CD4-positive, alpha-beta T cell treated with Interleukin-4 for 4 hours (primary cell): ENCODE data around the gene LILRB1.
"Not testable (repeated sequence)": the region's sequence is repeated elsewhere in the genome, so short reads cannot be mapped to it uniquely, and the experiment has no call there.

Source experiments
- DNase-seq: peaks from one replicate; pipeline ENCODE4 v3.0.0-alpha.2; 2020

LILRB1 gene

DNA sequence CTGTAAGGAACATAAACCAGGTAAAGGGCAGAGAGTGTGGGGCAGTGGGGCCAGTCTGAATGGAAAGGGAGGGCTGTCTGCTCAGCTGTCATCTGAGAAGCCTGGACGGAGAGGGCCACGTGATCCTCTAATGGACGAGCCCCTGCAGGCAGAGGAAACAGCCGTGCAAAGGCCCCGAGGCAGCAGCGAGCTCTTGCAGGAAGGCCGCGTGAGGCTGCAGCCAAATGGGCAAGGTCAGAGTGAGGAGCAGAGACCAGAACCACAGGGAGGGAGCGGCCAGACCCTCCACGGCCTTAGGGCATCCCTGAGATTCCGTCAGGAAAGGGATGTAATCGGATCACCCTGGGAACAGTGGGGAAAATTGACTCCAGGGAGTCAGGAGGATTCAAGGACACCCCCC lies 36.9 kb downstream of the LILRB1 start:
- no peak for DNase-seq

DNA sequence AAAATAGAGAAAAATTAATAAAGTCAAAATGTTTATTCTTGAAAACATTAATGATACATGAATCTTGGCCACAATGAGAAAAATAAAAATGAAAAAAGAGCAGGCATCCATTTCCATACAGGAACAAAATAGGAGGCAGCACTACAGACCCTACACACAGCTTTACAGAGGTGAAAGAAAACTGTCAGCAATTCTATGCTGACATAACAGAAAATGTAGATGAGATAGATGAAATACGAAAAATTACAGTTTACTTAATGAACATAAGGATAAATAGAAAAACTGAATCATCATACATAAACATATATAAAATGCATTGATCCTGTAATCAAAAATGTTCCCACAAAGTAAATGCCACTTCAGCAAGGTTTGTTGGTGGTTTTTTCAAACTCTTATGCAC lies 38.1 kb downstream of the LILRB1 start:
- no peak for DNase-seq

DNA sequence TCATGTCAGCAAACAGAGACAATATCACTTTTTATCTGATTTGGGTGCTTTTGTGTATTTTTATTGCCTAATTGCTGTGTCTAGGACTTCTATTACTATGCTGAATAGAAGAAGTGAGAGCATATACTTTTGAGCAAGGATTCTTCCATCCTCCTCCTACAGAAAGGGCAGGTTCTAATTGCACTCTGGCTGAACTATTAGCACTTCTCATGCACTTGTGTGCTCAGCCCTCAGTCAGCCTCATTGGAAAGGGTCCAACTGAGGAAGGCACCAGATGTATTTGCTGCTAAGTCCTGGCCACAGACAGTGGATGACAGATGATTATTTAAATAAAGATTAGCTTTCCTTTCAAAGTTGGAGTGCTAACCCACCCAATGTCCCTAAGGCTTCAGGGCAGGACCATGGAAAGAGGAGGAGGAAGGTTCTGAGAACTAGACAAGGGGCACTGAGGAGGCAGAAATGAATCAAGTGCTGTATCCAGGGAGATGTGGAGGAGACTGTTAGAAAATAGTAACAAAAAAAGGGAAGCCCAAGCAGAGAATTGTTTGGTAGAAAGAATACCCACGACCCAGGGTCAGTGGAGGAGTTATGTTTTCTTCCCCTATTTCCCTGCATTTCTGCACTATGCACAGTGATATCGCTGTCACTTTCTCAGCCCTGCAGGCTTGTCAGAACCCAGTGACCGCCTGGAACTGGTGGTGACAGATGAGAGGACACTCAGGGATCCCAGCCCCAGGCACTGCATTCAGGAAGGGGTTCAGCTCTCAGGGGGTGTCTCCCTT lies 40.5 kb downstream of the LILRB1 start:
- no peak for DNase-seq

DNA sequence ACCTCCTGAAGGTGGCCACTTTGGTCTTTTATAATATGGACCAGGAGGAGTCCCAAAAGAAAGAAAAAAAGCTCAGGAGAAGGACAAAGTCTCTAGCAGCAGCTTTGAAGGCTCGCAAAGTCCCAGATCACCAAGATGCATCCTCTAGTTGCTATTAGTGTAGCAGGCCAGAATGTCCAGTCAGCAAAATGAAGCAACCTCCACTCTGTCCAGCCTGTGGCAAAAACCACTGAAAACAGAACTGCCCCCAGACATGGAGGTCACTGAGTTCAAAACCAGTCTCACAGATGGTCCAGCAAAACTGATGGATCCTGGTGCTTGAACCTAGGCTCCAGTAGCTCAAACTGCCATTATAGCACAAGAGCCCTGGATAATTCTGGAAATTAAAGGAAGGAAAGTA lies 42.9 kb downstream of the LILRB1 start:
- no peak for DNase-seq

DNA sequence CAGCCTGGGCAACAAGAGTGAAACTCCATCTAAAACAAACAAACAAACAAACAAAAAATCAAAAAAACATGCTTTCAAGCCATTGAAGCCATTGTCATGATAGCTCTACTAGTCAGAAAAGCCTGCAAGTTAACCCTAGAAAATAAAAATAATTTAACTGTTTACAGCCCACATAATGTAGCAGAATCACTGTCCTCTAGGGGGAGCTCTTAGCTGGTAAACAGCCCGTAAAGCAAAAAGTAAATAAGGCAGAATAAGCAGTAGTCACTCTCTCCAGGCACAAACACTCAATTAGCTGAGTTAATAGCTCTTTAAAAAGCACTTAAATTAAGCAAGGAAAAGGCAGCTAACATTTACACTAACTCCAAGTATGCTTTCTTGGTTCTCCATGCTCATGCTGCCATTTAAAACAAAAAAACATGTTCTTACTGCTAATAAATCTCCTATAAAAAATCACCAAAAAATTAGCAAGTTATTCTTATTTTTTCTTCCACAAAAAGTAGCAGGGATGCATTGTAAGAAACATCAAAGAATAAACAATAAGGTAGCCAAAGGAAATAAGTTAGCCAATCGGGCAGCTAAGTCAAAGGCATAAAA lies 43.8 kb downstream of the LILRB1 start:
- peak; percentile 23 for DNase-seq

DNA sequence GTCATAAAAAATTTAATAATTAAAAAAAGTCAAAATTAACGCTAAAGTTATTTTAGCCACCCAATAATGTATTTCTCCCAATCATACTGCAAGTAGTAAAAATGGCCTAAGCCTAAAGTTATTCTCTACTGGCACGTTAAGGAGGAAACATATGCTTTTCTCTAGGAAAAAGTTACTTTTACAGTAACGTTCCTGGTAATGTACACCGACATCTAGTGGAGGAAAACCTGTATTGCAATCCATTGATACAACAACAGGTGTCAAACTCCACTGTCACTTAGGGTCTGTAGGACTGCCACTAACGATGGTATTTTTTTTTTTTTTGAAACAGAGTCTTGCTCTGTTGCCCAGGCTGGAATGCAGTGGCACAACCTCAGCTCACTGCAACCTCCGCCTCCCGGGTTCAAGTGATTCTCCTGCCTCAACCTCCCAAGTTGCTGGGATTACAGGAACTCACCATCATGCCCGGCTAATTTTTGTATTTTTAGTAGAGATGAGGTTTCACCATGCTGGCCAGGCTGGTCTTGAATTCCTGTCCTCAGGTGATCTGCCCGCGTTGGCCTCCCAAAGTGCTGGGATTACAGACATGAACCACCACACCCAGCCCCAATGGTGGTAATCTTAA lies 46.0 kb downstream of the LILRB1 start:
- DNase-seq = peak; percentile 53

DNA sequence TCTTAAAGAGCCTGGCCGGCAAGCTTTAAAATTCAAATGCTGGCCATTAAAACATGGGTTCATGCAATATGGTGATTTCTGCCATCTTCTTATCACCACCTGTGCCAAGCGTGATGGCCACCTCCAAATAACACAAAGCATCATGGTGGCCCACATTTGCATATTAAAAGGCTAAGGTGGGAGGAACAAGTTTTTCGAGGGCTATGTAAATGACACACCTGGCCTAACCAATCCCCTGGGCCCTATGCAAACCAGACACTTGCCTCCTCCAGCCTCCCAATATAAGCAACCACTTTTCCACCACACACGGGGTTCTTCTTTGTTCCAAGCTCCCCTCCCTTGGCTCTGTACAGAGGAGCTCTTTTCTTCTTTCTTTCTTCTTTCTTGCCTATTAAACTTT lies 46.9 kb downstream of the LILRB1 start:
- no peak for DNase-seq

DNA sequence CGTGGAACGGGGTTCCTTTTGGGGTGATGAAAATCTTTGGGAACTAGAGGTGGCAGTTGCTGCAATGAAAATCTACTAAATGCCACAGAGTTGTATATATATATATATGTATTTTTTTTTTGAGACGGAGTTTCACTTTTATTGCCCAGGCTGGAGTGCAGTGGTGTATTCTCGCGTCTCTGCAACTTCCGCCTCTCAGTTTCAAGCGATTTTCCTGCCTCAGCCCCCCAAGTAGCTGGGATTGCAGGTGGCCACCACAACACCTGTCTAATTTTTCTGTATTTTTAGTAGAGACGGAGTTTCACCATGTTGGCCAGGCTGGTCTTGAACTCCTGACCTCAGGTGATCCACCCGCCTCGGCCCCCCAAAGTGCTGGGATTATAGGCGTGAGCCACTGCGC lies 51.3 kb downstream of the LILRB1 start:
- DNase-seq = not testable (repeated sequence)

DNA sequence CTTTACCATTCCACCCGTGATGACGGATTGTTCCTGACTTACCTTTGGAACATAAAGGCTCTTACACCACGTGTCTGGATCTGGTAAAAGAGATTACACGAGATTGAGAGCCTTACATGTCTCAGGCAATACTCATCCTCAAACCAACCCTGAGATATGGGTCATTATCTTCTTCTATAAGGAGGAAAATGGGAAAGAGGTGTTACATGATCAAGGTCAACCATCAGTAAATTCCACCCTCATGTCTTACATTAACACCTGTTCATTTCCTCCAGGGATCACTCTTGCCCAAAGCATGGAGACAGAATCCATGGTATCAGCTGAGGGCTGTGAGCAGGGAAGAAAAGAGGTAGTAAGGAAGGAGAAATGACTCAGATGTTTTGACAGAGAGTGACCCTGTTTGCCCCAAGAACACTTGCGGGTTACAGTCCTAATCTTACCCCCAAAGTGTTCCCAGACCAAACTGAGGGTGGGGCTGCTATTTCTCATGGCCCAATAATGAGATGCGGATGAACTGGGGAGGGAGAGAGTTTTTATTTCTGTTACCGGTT lies 52.1 kb downstream of the LILRB1 start:
- DNase-seq = no peak

DNA sequence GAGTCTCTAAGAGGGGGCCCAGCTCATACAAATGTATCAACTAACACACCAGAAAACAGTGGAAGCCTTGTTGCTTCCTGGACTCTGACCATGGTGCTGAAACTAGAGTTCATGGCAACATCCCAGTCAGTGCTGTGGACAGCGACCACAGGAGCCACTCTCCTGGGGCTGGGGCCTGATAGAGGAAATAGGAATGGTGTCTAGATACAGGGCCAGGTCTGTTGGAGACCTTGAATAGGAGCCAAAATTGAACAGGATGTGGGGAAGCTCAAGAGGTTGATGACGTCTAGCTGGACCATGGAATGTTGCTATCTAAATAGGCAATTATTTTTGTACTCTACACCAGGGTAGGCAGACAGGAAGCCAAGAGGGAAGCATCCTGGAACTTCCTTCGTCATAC lies 54.2 kb downstream of the LILRB1 start:
- DNase-seq = no peak
